ENCODE data around the gene KIF4A.
"Not testable (repeated sequence)": the region's sequence is repeated elsewhere in the genome, so short reads cannot be mapped to it uniquely, and the experiment has no call there.

KIF4A gene

GRCh38 chrX:70386235-70386634 is 96.3 kb downstream of the KIF4A start:
- Mint-ChIP-seq H3K27me3 (ENCODE audit: low read depth) (no peaks in the 10 kb centered on the region), H3K9me3 (no peaks in the 10 kb centered on the region), H3K27ac (no peak overlapping the region), H3K36me3 (ENCODE audit: low read depth) (peaks cover 41% of the 10 kb centered on the region), H3K4me1 (ENCODE audit: low read depth) (peaks cover 10% of the 10 kb centered on the region), H3K4me3 (no peak overlapping the region)
- no peak for DNase-seq (ENCODE audit: low spot score)

DNA sequence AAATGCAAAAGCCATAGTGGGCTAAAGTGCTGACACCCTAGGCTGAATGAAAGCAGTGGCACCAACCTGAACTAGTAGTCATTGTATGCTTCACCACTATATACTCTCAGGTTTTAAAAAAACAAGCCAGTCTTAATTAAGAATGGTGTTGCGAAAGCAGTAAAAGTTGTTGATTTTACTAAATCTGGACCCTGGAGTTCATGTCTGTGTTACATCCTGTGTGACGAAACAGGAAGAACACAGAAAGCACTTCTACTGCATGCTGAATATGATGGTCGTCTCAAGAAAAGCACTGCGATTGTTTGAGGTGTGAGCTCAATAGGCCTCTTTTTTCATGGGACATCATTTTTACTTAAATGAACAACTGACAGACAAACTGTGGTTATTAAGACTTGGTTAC is 109.0 kb downstream of the KIF4A start:
- H3K27ac Mint-ChIP-seq = peak overlapping the region; percentile 49
- no peaks in the 10 kb centered on the region for H3K27me3 Mint-ChIP-seq (ENCODE audit: low read depth)
- H3K4me1 Mint-ChIP-seq (ENCODE audit: low read depth) = no peaks in the 10 kb centered on the region
- H3K4me3 Mint-ChIP-seq = no peak overlapping the region
- no peak for DNase-seq (ENCODE audit: low spot score)
- H3K36me3 Mint-ChIP-seq (ENCODE audit: low read depth) = peaks cover 36% of the 10 kb centered on the region
- no peaks in the 10 kb centered on the region for H3K9me3 Mint-ChIP-seq

DNA sequence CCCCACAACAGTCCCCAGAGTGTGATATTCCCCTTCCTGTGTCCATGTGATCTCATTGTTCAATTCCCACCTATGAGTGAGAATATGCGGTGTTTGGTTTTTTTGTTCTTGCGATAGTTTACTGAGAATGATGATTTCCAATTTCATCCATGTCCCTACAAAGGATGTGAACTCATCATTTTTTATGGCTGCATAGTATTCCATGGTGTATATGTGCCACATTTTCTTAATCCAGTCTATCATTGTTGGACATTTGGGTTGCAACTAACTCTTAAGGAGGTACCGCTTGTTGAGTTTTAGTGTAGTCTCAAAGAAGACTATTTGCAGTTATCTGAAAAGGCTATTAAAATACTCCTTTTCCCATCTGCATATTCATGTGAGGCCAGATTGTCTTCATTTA is 110.3 kb downstream of the KIF4A start:
- peaks cover 35% of the 10 kb centered on the region for H3K36me3 Mint-ChIP-seq (ENCODE audit: low read depth)
- not testable (repeated sequence) for H3K4me1 Mint-ChIP-seq (ENCODE audit: low read depth); H3K4me3 Mint-ChIP-seq; H3K9me3 Mint-ChIP-seq; H3K27ac Mint-ChIP-seq; DNase-seq (ENCODE audit: low spot score); H3K27me3 Mint-ChIP-seq (ENCODE audit: low read depth)

GRCh38 chrX:70402721-70403120 is 112.8 kb downstream of the KIF4A start:
- Mint-ChIP-seq H3K36me3 (ENCODE audit: low read depth) (peaks cover 31% of the 10 kb centered on the region), H3K27ac (no peak overlapping the region), H3K27me3 (ENCODE audit: low read depth) (no peaks in the 10 kb centered on the region), H3K4me1 (ENCODE audit: low read depth) (no peaks in the 10 kb centered on the region), H3K4me3 (no peak overlapping the region), H3K9me3 (no peaks in the 10 kb centered on the region)
- no peak for DNase-seq (ENCODE audit: low spot score)

- Mint-ChIP-seq H3K36me3 (ENCODE audit: low read depth) (peaks cover 30% of the 10 kb centered on the region), H3K4me3 (no peak overlapping the region), H3K27me3 (ENCODE audit: low read depth) (no peaks in the 10 kb centered on the region), H3K27ac (no peak overlapping the region), H3K4me1 (ENCODE audit: low read depth) (no peaks in the 10 kb centered on the region), H3K9me3 (no peaks in the 10 kb centered on the region)
- DNase-seq (ENCODE audit: low spot score) = no peak
Observed at GRCh38 chrX:70405003-70405402, 115.1 kb downstream of the KIF4A start.

- Mint-ChIP-seq H3K9me3 (no peaks in the 10 kb centered on the region), H3K27me3 (ENCODE audit: low read depth) (no peaks in the 10 kb centered on the region), H3K27ac (no peak overlapping the region), H3K4me1 (ENCODE audit: low read depth) (peaks cover 1% of the 10 kb centered on the region), H3K4me3 (no peak overlapping the region), H3K36me3 (ENCODE audit: low read depth) (peaks cover 10% of the 10 kb centered on the region)
- DNase-seq (ENCODE audit: low spot score) = no peak
Observed at GRCh38 chrX:70410921-70411320, 121.0 kb downstream of the KIF4A start.

DNA sequence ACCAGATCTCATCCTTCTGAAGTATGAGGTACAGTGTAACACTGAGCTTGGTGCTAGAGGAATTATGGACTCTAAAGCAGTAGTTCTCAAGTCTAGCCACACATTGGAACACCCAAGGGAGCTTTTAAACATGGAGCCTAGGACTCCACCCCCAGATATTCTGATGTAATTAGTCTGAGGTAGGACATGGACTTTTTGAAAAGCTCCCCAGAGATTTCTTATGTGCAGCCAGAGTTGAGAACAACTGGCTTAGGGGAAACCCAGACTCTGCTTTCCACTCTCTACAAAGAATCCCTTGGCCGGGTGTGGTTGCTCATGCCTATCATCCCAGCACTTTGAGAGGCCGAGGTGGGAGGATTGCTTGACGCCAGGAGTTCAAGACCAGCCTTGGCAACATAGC is 121.6 kb downstream of the KIF4A start:
- Mint-ChIP-seq H3K27ac (no peak overlapping the region), H3K27me3 (ENCODE audit: low read depth) (no peaks in the 10 kb centered on the region), H3K36me3 (ENCODE audit: low read depth) (peaks cover 8% of the 10 kb centered on the region), H3K9me3 (no peaks in the 10 kb centered on the region), H3K4me1 (ENCODE audit: low read depth) (peaks cover 1% of the 10 kb centered on the region), H3K4me3 (no peak overlapping the region)
- DNase-seq (ENCODE audit: low spot score) = no peak

DNA sequence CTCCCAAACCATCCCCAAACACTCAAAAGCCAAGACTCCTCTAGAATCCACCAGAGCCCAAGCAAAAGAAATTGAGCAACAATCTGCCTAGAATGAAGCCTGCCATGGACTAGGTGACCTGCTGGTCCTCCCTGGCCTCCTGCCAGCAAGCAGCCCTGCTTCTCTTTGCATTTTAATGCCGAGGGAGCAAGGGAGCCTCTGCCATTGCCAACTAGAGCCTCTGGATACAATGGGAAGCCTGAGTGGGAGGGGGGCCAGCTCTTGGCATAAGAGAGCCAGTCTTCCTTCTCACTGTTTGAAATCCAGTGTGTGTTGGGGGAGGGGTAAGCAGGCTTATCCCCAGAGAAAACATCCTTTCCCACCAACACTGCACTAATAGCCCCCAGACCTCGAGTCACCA is 131.7 kb downstream of the KIF4A start:
- H3K4me3 Mint-ChIP-seq = no peak overlapping the region
- DNase-seq (ENCODE audit: low spot score) = no peak
- no peaks in the 10 kb centered on the region for H3K4me1 Mint-ChIP-seq (ENCODE audit: low read depth)
- no peak overlapping the region for H3K27ac Mint-ChIP-seq
- H3K27me3 Mint-ChIP-seq (ENCODE audit: low read depth) = no peaks in the 10 kb centered on the region
- peaks cover 9% of the 10 kb centered on the region for H3K36me3 Mint-ChIP-seq (ENCODE audit: low read depth)
- no peaks in the 10 kb centered on the region for H3K9me3 Mint-ChIP-seq

DNA sequence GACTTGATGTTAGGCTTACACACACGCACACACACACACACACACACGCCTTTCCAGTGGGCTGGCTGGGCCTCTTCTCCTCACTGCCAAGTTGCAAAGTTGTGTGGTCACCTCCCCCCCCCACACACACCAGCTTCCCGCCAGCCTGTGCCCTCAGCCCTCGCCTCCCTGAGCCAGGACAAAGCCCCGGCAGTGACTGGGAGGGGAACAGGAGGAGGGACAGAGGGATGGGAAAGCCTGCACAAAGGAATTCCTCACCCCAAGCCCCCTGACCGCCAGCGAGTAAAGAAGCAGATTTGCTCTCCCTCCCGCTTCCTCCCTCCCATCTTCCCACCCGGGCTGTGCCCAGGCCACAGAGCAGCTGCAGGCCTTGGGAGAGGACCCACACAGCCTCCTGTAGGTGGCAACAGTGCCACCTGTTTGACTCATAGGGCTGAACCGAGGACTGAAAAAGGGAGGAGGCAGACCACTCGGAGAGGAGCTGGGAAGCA is 133.0 kb downstream of the KIF4A start, which contains the start of gene GDPD2:
Gene GDPD2 (plus strand): TSS at position 464 of the 491 bp plus-strand sequence. CDS start 1,671 bp downstream, outside the sequence.
- Mint-ChIP-seq H3K27me3 (ENCODE audit: low read depth) (no peaks in the 10 kb centered on the region), H3K27ac (no peak within 1 kb of the TSS), H3K36me3 (ENCODE audit: low read depth) (peaks cover 8% of the 10 kb centered on the region), H3K9me3 (no peaks in the 10 kb centered on the region), H3K4me1 (ENCODE audit: low read depth) (no peaks in the 10 kb centered on the region), H3K4me3 (no peak within 1 kb of the TSS)
- DNase-seq (ENCODE audit: low spot score) = no peak

DNA sequence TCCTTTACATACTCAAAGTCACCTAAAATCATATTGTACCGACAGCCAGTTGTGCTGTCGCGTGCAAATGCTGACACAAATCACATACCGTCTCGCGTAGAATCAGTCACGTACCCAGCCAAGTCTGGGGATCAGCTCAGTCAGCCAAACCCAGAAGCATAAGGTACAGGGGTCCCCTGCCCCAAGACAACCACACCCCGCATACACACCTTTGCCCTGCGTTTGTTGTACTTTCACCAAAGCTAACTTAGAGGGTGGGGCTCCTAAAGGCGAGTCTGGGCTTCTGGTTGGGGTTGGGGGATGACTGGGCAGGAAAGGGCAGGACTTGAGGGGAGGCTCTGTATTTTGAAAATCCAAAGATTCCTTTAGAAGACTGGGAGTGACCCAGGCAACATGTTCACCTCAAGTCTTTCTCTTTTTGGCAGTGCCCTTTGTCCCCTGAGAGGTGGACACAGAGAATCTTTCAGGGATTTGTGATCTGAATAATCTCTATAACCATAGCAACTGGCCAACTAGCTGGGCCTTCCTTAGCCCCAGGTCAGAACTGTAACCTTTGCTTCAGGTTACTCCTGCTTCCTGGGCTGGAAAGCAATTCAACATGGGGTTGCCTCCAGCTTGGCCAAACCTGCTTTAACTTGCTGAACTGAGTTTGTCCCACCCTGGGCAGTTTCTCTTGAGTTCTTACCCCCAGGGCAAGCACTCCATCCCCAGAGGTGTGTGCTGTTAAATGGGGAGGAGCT is 134.2 kb downstream of the KIF4A start:
- no peaks in the 10 kb centered on the region for H3K9me3 Mint-ChIP-seq
- H3K4me3 Mint-ChIP-seq = no peak overlapping the region
- H3K27ac Mint-ChIP-seq = no peak overlapping the region
- H3K4me1 Mint-ChIP-seq (ENCODE audit: low read depth) = no peaks in the 10 kb centered on the region
- no peak for DNase-seq (ENCODE audit: low spot score)
- no peaks in the 10 kb centered on the region for H3K27me3 Mint-ChIP-seq (ENCODE audit: low read depth)
- H3K36me3 Mint-ChIP-seq (ENCODE audit: low read depth) = peaks cover 6% of the 10 kb centered on the region

DNA sequence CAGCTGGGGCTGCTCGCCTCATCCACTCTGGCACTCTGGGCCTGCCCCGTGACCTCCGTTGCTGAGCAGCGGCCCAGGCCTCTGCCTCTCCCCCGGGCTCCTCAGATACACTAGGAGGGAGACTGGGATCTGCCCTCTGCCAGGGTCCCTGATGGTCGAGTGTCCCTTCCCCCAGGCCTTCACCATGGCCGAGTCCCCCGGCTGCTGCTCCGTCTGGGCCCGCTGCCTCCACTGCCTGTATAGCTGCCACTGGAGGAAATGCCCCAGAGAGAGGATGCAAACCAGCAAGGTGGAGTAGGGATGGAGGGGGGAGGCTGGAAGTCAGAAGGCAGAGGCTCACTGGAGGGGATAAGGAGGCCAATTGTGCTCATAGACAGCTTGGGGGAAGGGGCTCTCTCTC is 134.9 kb downstream of the KIF4A start:
- H3K4me3 Mint-ChIP-seq = no peak overlapping the region
- no peaks in the 10 kb centered on the region for H3K4me1 Mint-ChIP-seq (ENCODE audit: low read depth)
- no peak overlapping the region for H3K27ac Mint-ChIP-seq
- no peaks in the 10 kb centered on the region for H3K27me3 Mint-ChIP-seq (ENCODE audit: low read depth)
- peaks cover 6% of the 10 kb centered on the region for H3K36me3 Mint-ChIP-seq (ENCODE audit: low read depth)
- no peak for DNase-seq (ENCODE audit: low spot score)
- no peaks in the 10 kb centered on the region for H3K9me3 Mint-ChIP-seq

DNA sequence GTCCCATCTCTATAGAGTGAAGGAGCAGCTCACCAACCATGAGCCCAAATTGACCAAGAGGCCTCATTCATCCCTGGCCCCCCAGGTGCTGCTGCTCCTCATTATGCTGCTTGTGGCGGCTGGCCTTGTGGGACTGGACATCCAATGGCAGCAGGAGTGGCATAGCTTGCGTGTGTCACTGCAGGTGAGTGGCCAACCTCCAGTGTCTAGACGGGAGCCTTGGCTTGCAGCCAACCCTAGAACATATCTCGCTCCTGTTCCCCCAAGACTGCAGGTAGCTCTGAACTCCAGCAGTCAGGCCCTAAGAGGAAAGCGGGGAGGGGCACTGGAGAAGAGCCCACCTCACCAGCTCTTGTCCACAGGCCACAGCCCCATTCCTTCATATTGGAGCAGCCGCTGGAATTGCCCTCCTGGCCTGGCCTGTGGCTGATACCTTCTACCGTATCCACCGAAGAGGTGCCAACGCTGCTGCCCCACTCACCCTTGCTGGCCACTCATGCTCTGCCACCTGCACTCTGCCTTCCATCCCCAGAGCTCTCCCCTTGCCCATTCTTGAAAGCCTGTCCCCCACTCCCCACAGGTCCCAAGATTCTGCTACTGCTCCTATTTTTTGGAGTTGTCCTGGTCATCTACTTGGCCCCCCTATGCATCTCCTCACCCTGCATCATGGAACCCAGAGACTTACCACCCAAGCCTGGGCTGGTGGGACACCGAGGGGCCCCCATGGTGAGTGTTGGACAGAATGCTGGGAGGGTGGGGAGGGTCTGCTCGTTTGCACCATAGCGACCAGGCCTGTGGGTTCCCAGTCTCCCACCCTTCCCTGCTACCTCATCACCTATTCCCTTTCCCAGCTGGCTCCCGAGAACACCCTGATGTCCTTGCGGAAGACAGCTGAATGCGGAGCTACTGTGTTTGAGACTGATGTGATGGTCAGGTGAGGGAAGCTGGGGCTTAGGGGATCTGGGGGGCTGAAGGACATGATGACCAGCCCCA is 136.7 kb downstream of the KIF4A start:
- Mint-ChIP-seq H3K4me1 (ENCODE audit: low read depth) (no peaks in the 10 kb centered on the region), H3K27ac (no peak overlapping the region), H3K9me3 (no peaks in the 10 kb centered on the region), H3K27me3 (ENCODE audit: low read depth) (no peaks in the 10 kb centered on the region), H3K4me3 (no peak overlapping the region), H3K36me3 (ENCODE audit: low read depth) (no peaks in the 10 kb centered on the region)
- DNase-seq (ENCODE audit: low spot score) = no peak

DNA sequence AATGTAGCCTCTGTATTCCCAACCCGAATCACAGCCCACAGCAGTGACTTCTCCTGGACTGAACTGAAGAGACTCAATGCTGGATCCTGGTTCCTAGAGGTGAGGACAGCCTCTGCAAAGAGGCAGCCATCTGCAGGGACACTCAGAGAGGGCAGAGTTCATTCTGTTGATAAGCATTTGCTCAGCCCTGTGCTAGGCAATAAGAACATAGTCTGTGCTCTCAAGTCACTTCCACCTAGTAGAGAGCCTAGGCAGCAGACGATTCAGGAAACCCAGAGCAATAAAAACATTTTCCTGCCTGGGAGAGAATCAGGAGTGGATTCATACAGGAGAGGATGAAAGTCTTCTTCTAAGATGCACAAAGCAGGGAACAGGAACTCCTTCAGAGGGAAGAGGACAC is 137.5 kb downstream of the KIF4A start:
- Mint-ChIP-seq H3K4me3 (no peak overlapping the region), H3K27me3 (ENCODE audit: low read depth) (no peaks in the 10 kb centered on the region), H3K27ac (no peak overlapping the region), H3K4me1 (ENCODE audit: low read depth) (no peaks in the 10 kb centered on the region), H3K9me3 (no peaks in the 10 kb centered on the region), H3K36me3 (ENCODE audit: low read depth) (no peaks in the 10 kb centered on the region)
- DNase-seq (ENCODE audit: low spot score) = no peak

GRCh38 chrX:70429759-70430158 is 139.9 kb downstream of the KIF4A start:
- H3K36me3 Mint-ChIP-seq (ENCODE audit: low read depth) = no peaks in the 10 kb centered on the region

More at GRCh38 chrX:70429759-70430158, 139.9 kb downstream of the KIF4A start:
- Mint-ChIP-seq H3K4me1 (ENCODE audit: low read depth) (peaks cover 8% of the 10 kb centered on the region), H3K4me3 (no peak overlapping the region), H3K9me3 (no peaks in the 10 kb centered on the region), H3K27ac (no peak overlapping the region), H3K27me3 (ENCODE audit: low read depth) (no peaks in the 10 kb centered on the region)
- DNase-seq (ENCODE audit: low spot score) = no peak

Data from T-helper 2 cell treated with Interferon-gamma antibody and Interleukin-4, amounts not matched to agents 5 μg/mL and 100 μg/mL, for 36 hours (primary cell).